ENCODE results near the gene LDLRAP1. TPM values are rescaled to one million over a fixed set of nuclear protein-coding genes. Genes with fewer than 3 reads are reported as not detected.
"Not testable (repeated sequence)": the region's sequence is repeated elsewhere in the genome, so short reads cannot be mapped to it uniquely, and the experiment has no call there.

The LDLRAP1 gene
- total RNA-seq, 1 donor from 2014 or later, result 34.3 TPM

DNA sequence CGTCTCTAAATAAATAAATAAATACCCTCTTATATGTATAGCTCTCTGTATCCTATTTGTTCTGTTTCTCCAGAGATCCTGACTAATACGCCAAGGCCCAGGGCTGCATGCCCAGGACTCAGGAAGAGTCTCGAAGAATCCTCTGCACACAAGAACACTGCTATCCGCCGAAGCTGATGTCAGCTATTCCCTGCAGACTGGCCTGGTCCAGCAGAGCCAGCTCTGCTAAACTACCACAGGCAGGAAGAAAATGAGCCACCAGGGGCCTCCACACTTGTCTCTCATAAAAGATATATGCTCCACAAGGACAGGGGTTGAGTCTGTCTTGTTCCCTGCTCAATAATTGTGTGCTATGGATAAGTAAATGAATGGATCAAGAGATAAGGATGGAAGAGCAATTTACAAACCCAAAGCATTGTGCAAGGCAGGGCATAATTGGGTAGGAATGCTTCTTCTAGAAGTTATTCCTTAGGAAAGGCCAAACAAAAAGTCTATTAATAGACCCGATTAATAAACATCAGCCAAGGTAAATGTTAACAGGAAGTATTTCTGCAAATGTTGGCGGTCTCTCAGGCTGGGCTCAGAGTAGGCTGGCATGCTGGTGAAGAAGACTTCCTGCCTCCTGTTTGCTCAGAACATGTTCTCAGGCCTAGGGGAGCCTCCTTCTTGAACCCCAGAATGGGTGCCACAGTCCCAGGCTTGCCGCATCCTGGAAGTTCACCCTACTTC, 46.9 kb downstream of the LDLRAP1 start:
- Mint-ChIP-seq H3K27me3 (ENCODE audit: unreplicated experiment) (peaks cover 12% of the 10 kb centered on the region), H3K4me1 (ENCODE audit: unreplicated experiment) (no peaks in the 10 kb centered on the region), H3K36me3 (ENCODE audit: unreplicated experiment) (no peaks in the 10 kb centered on the region), H3K9me3 (ENCODE audit: unreplicated experiment) (no peaks in the 10 kb centered on the region), H3K4me3 (ENCODE audit: unreplicated experiment) (no peak overlapping the region), H3K27ac (ENCODE audit: unreplicated experiment) (no peak overlapping the region)
- no peak for DNase-seq (ENCODE audit: extremely low spot score, unreplicated experiment)
- TF ChIP-seq, protein P1, sequence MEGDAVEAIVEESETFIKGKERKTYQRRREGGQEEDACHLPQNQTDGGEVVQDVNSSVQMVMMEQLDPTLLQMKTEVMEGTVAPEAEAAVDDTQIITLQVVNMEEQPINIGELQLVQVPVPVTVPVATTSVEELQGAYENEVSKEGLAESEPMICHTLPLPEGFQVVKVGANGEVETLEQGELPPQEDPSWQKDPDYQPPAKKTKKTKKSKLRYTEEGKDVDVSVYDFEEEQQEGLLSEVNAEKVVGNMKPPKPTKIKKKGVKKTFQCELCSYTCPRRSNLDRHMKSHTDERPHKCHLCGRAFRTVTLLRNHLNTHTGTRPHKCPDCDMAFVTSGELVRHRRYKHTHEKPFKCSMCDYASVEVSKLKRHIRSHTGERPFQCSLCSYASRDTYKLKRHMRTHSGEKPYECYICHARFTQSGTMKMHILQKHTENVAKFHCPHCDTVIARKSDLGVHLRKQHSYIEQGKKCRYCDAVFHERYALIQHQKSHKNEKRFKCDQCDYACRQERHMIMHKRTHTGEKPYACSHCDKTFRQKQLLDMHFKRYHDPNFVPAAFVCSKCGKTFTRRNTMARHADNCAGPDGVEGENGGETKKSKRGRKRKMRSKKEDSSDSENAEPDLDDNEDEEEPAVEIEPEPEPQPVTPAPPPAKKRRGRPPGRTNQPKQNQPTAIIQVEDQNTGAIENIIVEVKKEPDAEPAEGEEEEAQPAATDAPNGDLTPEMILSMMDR (IDR thresholded peaks at IDR 0.05), result no peak

DNA sequence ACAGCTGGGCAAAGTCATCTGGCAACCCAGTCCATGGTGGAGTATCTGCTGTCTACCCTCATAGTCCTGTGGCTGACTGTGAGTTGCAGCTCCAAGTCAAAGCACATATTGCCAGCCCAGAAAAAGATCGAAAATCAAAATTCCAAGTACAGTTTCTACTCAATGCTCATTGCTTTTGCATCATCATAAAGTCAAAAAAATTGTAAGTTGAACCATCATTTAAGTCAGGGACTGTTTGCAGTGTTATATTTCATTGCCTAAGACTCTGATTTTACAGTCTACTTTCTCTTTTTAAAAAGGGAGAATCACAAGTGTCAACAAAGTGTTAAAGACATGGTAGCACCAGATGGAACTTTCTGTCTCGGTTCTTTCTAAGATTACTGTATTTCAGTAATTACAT, 50.5 kb downstream of the LDLRAP1 start:
- Mint-ChIP-seq H3K4me1 (ENCODE audit: unreplicated experiment) (no peaks in the 10 kb centered on the region), H3K9me3 (ENCODE audit: unreplicated experiment) (peaks cover 2% of the 10 kb centered on the region), H3K36me3 (ENCODE audit: unreplicated experiment) (no peaks in the 10 kb centered on the region), H3K27ac (ENCODE audit: unreplicated experiment) (no peak overlapping the region), H3K4me3 (ENCODE audit: unreplicated experiment) (no peak overlapping the region), H3K27me3 (ENCODE audit: unreplicated experiment) (peaks cover 13% of the 10 kb centered on the region)
- TF ChIP-seq, protein P1 (IDR thresholded peaks at IDR 0.05), result no peak
- no peak for DNase-seq (ENCODE audit: extremely low spot score, unreplicated experiment)

GRCh38 chr1:25594971-25595370, 51.6 kb downstream of the LDLRAP1 start:
- no peak for DNase-seq (ENCODE audit: extremely low spot score, unreplicated experiment)
- Mint-ChIP-seq H3K9me3 (ENCODE audit: unreplicated experiment) (peaks cover 6% of the 10 kb centered on the region), H3K4me1 (ENCODE audit: unreplicated experiment) (no peaks in the 10 kb centered on the region), H3K27ac (ENCODE audit: unreplicated experiment) (no peak overlapping the region), H3K27me3 (ENCODE audit: unreplicated experiment) (peaks cover 19% of the 10 kb centered on the region), H3K36me3 (ENCODE audit: unreplicated experiment) (no peaks in the 10 kb centered on the region), H3K4me3 (ENCODE audit: unreplicated experiment) (no peak overlapping the region)
- TF ChIP-seq, protein P1 (IDR thresholded peaks at IDR 0.05), result no peak

DNA sequence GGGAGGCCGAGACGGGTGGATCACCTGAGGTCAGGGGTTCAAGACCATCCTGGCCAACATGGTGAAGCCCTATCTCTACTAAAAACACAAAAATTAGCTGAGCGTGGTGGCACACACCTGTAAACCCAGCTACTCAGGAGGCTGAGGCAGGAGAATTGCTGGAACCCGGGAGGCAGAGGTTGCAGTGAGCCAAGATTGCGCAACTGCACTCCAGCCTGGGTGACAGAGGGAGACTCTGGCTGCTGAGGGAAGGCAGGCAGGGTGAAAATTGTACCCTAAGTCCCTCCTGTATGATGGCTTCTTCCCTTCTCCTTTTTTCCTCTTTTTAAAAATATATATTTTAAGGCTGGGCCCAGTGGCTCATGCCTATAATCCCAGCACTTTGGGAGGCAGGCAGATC, 53.2 kb downstream of the LDLRAP1 start:
- not testable (repeated sequence) for H3K9me3 Mint-ChIP-seq (ENCODE audit: unreplicated experiment); H3K4me1 Mint-ChIP-seq (ENCODE audit: unreplicated experiment); DNase-seq (ENCODE audit: extremely low spot score, unreplicated experiment); H3K27ac Mint-ChIP-seq (ENCODE audit: unreplicated experiment); H3K4me3 Mint-ChIP-seq (ENCODE audit: unreplicated experiment); H3K36me3 Mint-ChIP-seq (ENCODE audit: unreplicated experiment)
- H3K27me3 Mint-ChIP-seq (ENCODE audit: unreplicated experiment), result peaks cover 25% of the 10 kb centered on the region

GRCh38 chr1:25598879-25599278, 55.5 kb downstream of the LDLRAP1 start:
- Mint-ChIP-seq H3K9me3 (ENCODE audit: unreplicated experiment) (peaks cover 6% of the 10 kb centered on the region), H3K27ac (ENCODE audit: unreplicated experiment) (no peak overlapping the region), H3K4me1 (ENCODE audit: unreplicated experiment) (no peaks in the 10 kb centered on the region), H3K4me3 (ENCODE audit: unreplicated experiment) (no peak overlapping the region), H3K36me3 (ENCODE audit: unreplicated experiment) (no peaks in the 10 kb centered on the region), H3K27me3 (ENCODE audit: unreplicated experiment) (peaks cover 19% of the 10 kb centered on the region)
- TF ChIP-seq, protein P1 (IDR thresholded peaks at IDR 0.05), result no peak
- DNase-seq (ENCODE audit: extremely low spot score, unreplicated experiment), result no peak
